ENCODE measurements around the gene MTA3. TPM values are rescaled to one million over a fixed set of nuclear protein-coding genes. Genes with fewer than 3 reads are reported as not detected.

MTA3 gene
- total and polyA plus RNA-seq, 2 donors (not counting 1 experiment from before 2014, with no cell fraction given) = 31.0 to 47.7 TPM

DNA sequence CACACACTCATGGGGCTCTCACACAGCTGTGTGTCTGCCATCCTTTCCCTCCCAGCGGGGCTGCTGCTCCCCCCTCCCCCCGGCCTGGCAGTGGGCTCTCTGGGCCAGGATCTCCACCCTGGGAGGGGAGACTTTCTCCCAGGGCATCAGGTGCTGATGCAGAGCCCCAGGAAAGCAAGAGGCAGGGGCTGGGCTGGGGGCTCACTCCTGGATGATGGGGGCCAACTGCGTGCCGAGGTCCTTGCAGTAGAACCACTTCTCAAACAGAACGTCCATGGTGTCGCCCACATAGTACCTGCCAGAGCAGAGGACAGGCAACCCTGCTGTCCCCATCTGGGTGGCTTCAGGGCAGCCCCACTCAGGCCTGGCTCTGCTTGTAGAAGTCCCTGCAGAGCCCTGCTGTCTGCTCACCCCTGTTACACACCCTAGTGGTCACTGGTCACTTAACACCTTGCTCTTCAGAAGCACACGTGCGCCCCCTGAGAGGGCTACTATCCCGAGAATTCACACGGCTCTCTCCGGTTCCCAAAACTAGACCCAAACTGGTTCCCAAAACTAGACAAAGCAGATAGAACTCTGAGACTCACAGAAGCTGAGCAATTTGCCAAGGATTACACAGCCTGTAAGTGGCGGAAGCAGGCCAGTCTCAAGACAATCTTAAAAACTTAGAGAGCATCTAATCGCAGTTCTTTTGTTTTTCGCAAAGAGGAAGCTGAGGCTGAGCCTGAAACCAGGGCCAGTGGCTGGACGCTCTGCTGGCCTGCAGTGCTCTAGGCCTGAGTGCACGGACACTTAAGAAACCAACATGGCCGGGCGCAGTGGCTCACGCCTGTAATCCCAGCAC lies 202.1 kb downstream of the MTA3 start:
- Histone ChIP-seq H3K9ac (ENCODE audit: insufficient read depth, low read length) (no peak overlapping the region), H3K4me2 (ENCODE audit: extremely low read depth, insufficient read depth, low read length) (no peak overlapping the region), H4K20me1 (ENCODE audit: control insufficient read depth, extremely low read depth, insufficient read depth, low read length) (no peaks in the 10 kb centered on the region), H3K79me2 (ENCODE audit: control insufficient read depth, insufficient read depth, low read length) (no peaks in the 10 kb centered on the region), H3K36me3 (ENCODE audit: control insufficient read depth, insufficient read depth, low read length) (no peaks in the 10 kb centered on the region), H3K27ac (ENCODE audit: insufficient read depth, low read length) (no peak overlapping the region), H3K4me3 (replicated peaks in 1 of 4; ENCODE audit: control extremely low read depth in 1 of 4, insufficient read depth in 1 of 4, low read depth in 3 of 4, low read length in 4 of 4) (no peak overlapping the region), H3K4me1 (ENCODE audit: control insufficient read depth, extremely low read depth, insufficient read depth, low read length) (no peaks in the 10 kb centered on the region), H3K27me3 (ENCODE audit: control insufficient read depth, insufficient read depth, low read length) (no peaks in the 10 kb centered on the region), H3K9me3 (ENCODE audit: control insufficient read depth, insufficient read depth, low read depth, low read length) (no peaks in the 10 kb centered on the region), H2AFZ (ENCODE audit: low read length) (no peak overlapping the region)
- DNase-seq (ENCODE audit: low read depth in 2 of 2) = peak; percentile 29 to 49
- TF ChIP-seq, protein P1, sequence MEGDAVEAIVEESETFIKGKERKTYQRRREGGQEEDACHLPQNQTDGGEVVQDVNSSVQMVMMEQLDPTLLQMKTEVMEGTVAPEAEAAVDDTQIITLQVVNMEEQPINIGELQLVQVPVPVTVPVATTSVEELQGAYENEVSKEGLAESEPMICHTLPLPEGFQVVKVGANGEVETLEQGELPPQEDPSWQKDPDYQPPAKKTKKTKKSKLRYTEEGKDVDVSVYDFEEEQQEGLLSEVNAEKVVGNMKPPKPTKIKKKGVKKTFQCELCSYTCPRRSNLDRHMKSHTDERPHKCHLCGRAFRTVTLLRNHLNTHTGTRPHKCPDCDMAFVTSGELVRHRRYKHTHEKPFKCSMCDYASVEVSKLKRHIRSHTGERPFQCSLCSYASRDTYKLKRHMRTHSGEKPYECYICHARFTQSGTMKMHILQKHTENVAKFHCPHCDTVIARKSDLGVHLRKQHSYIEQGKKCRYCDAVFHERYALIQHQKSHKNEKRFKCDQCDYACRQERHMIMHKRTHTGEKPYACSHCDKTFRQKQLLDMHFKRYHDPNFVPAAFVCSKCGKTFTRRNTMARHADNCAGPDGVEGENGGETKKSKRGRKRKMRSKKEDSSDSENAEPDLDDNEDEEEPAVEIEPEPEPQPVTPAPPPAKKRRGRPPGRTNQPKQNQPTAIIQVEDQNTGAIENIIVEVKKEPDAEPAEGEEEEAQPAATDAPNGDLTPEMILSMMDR (conservative IDR thresholded peaks at IDR 0.05 in 1 of 2, IDR thresholded peaks at IDR 0.05 in 1 of 2; ENCODE audit: low read depth in 1 of 2, low read length in 2 of 2) = peak; percentile 11 to 39
- no peak for TF ChIP-seq EZH2 (IDR thresholded peaks at IDR 0.05; ENCODE audit: low read length, missing control alignments)

DNA sequence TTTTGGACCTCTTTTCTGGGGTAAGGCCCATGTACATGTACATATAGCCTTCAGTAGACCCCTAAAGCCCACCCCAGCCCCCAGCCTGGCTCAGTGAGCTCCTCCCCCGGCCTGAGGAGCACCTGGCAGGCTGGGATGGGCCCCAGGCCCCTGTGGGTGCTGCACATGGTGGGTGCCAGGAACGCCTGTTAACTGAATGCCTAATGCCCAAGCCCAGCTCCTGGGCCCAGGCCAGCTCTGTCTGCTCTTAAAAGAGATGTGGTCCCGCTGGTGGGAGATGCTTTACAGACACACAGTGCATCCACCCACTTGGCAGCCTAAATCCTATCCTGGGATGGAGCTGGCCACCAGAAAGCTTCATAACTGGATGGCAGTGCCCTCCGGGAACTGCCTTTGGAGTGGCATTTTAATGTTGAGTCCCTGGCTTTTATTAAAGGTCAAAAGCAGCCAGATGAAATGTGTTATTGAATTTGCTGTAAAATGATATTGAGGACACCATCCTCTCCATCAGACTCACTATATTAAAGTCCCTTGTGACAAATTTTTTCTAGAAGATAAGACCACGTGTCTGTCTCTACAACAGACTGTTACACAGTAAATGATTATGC lies 203.2 kb downstream of the MTA3 start:
- TF ChIP-seq, protein P1 (conservative IDR thresholded peaks at IDR 0.05 in 1 of 2, IDR thresholded peaks at IDR 0.05 in 1 of 2; ENCODE audit: low read depth in 1 of 2, low read length in 2 of 2) = no peak
- no peak for TF ChIP-seq EZH2 (IDR thresholded peaks at IDR 0.05; ENCODE audit: low read length, missing control alignments)
- H3K4me3 ChIP-seq (replicated peaks in 1 of 4; ENCODE audit: control extremely low read depth in 1 of 4, insufficient read depth in 1 of 4, low read depth in 3 of 4, low read length in 4 of 4) = no peak overlapping the region
- H2AFZ ChIP-seq (ENCODE audit: low read length) = no peak overlapping the region
- no peak overlapping the region for H3K4me2 ChIP-seq (ENCODE audit: extremely low read depth, insufficient read depth, low read length)
- H4K20me1 ChIP-seq (ENCODE audit: control insufficient read depth, extremely low read depth, insufficient read depth, low read length) = no peaks in the 10 kb centered on the region
- no peaks in the 10 kb centered on the region for H3K27me3 ChIP-seq (ENCODE audit: control insufficient read depth, insufficient read depth, low read length)
- DNase-seq (ENCODE audit: low read depth in 2 of 2) = no peak
- no peaks in the 10 kb centered on the region for H3K36me3 ChIP-seq (ENCODE audit: control insufficient read depth, insufficient read depth, low read length)
- H3K9me3 ChIP-seq (ENCODE audit: control insufficient read depth, insufficient read depth, low read depth, low read length) = no peaks in the 10 kb centered on the region
- H3K9ac ChIP-seq (ENCODE audit: insufficient read depth, low read length) = no peak overlapping the region
- H3K79me2 ChIP-seq (ENCODE audit: control insufficient read depth, insufficient read depth, low read length) = no peaks in the 10 kb centered on the region
- H3K4me1 ChIP-seq (ENCODE audit: control insufficient read depth, extremely low read depth, insufficient read depth, low read length) = no peaks in the 10 kb centered on the region
- no peak overlapping the region for H3K27ac ChIP-seq (ENCODE audit: insufficient read depth, low read length)

DNA sequence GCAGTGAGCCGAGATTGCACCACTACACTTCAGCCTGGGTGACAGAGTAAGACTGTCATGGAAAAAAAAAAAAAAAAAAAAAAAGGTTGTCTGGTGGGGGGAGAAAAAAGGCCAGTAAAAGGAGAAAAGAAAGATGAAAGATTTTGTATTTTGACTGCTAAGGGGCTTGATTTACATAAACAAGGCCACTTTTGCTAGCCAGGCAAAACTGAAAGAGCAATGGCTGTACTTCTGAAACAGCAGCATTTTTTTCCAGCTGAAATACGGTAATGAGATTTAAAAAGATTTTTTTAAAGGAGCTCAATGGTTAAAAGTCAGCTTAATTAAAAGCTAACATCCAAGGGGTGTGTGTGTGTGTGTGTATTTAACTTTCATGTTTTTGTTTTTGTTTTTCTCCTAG lies 206.8 kb downstream of the MTA3 start:
- no peak overlapping the region for H2AFZ ChIP-seq (ENCODE audit: low read length)
- H3K79me2 ChIP-seq (ENCODE audit: control insufficient read depth, insufficient read depth, low read length) = no peaks in the 10 kb centered on the region
- TF ChIP-seq EZH2 (IDR thresholded peaks at IDR 0.05; ENCODE audit: low read length, missing control alignments) = no peak
- TF ChIP-seq, protein P1 (conservative IDR thresholded peaks at IDR 0.05 in 1 of 2, IDR thresholded peaks at IDR 0.05 in 1 of 2; ENCODE audit: low read depth in 1 of 2, low read length in 2 of 2) = no peak
- no peak overlapping the region for H3K4me3 ChIP-seq (replicated peaks in 1 of 4; ENCODE audit: control extremely low read depth in 1 of 4, insufficient read depth in 1 of 4, low read depth in 3 of 4, low read length in 4 of 4)
- no peaks in the 10 kb centered on the region for H4K20me1 ChIP-seq (ENCODE audit: control insufficient read depth, extremely low read depth, insufficient read depth, low read length)
- no peak overlapping the region for H3K4me2 ChIP-seq (ENCODE audit: extremely low read depth, insufficient read depth, low read length)
- DNase-seq (ENCODE audit: low read depth in 2 of 2) = no peak
- H3K27ac ChIP-seq (ENCODE audit: insufficient read depth, low read length) = no peak overlapping the region
- H3K9ac ChIP-seq (ENCODE audit: insufficient read depth, low read length) = no peak overlapping the region
- no peaks in the 10 kb centered on the region for H3K4me1 ChIP-seq (ENCODE audit: control insufficient read depth, extremely low read depth, insufficient read depth, low read length)
- H3K27me3 ChIP-seq (ENCODE audit: control insufficient read depth, insufficient read depth, low read length) = no peaks in the 10 kb centered on the region
- H3K9me3 ChIP-seq (ENCODE audit: control insufficient read depth, insufficient read depth, low read depth, low read length) = no peaks in the 10 kb centered on the region
- no peaks in the 10 kb centered on the region for H3K36me3 ChIP-seq (ENCODE audit: control insufficient read depth, insufficient read depth, low read length)

All from fibroblast of lung (primary cell).